ENCODE data around the gene OSR1.

DNA sequence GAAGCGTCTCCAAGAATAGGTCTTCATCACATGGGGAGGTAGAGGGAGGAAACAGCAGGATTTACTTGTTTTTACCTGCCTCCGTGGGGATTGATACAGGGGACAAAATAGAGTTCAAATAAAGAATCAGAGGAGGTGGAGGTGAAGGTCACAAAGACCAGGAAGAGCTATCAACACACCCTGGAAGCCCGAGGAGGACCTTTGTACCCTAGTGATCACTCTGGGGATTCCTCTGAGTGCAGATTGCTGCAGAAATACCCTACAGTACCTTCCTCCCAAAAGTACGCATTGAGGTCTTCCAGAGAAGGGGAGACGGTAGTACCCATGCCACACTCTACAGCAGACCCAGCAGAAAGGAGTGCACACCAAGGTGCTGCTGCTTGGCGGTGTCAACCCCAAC lies 44.9 kb downstream of the OSR1 start:
- TF ChIP-seq, protein P1, sequence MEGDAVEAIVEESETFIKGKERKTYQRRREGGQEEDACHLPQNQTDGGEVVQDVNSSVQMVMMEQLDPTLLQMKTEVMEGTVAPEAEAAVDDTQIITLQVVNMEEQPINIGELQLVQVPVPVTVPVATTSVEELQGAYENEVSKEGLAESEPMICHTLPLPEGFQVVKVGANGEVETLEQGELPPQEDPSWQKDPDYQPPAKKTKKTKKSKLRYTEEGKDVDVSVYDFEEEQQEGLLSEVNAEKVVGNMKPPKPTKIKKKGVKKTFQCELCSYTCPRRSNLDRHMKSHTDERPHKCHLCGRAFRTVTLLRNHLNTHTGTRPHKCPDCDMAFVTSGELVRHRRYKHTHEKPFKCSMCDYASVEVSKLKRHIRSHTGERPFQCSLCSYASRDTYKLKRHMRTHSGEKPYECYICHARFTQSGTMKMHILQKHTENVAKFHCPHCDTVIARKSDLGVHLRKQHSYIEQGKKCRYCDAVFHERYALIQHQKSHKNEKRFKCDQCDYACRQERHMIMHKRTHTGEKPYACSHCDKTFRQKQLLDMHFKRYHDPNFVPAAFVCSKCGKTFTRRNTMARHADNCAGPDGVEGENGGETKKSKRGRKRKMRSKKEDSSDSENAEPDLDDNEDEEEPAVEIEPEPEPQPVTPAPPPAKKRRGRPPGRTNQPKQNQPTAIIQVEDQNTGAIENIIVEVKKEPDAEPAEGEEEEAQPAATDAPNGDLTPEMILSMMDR (IDR thresholded peaks at IDR 0.05), result no peak
- TF ChIP-seq ZFX (IDR thresholded peaks at IDR 0.05; ENCODE audit: borderline replicate concordance), result no peak

All from 22Rv1 (cell line).